Dedifferentiated amniotic fluid mesenchymal stem cell (primary cell): Measurements from ENCODE around the gene SPATA31D1.
"Not testable (repeated sequence)": the region's sequence is repeated elsewhere in the genome, so short reads cannot be mapped to it uniquely, and the experiment has no call there.

Experiments
- DNase-seq: peaks from one replicate; pipeline ENCODE4 v3.0.0-alpha.2; 2016; ENCODE audit errors: extremely low spot score

Gene SPATA31D1

DNA sequence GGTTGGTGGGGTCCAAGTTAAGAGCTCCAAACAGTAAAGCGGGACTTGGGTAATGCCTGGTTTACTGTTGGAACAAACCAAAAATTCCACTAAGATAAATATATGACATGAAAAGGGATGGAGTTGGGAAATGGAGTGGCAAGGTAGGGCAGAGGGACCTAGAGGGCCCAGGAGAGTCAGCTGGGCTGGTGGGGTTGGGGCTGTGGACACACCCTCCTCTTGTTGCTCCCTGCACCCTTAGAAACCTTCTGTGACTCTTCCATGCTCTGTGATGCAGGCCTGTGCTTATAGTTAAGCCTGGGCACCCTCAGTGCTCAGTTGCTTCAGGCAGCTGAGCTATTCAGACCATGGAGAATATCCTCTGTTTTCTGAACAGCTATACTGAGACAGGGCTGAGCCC, at the start of gene SPATA31D1:
TSS of gene SPATA31D1 (plus strand) at position 301 of the 400 bp plus-strand sequence. CDS start at position 348, 47 bp downstream.
- not testable (repeated sequence) for DNase-seq

DNA sequence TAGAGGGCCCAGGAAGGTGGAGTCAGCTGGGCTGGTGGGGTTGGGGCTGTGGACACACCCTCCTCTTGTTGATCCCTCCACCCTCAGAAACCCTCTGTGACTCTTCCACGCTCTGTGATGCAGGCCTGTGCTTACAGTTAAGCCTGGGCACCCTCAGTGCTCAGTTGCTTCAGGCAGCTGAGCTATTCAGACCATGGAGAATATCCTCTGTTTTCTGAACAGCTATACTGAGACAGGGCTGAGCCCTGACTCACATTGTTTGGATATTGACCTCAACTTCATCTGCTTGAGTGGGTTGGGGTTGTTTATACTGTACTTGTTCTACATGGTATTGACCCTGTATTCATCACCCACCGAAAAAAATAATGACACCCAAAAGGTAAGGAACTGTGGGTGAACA, 45.2 kb upstream of the SPATA31D1 start, which contains the start of gene SPATA31D3:
TSS of gene SPATA31D3 (plus strand) at position 108 of the 400 bp plus-strand sequence. CDS start at position 194, 86 bp downstream.
- DNase-seq = not testable (repeated sequence)

DNA sequence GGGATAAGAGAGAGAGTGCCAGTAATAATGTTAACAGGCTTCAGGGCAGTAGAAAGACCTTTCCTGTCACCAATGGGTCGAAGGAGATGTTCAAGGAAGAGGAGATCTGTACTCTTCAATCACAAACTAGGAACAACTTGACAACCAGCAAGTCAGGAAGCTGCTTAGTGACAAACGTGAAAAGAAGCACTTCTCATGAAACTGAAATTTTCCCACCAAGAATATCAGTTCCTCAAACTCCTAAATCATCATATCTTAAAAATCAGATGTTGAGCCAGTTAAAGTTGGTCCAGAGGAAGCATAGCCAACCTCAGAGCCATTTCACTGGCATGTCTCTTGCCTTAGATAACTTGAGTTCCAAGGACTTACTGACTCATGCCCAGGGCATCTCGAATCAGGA, 39.9 kb upstream of the SPATA31D1 start:
- not testable (repeated sequence) for DNase-seq

DNA sequence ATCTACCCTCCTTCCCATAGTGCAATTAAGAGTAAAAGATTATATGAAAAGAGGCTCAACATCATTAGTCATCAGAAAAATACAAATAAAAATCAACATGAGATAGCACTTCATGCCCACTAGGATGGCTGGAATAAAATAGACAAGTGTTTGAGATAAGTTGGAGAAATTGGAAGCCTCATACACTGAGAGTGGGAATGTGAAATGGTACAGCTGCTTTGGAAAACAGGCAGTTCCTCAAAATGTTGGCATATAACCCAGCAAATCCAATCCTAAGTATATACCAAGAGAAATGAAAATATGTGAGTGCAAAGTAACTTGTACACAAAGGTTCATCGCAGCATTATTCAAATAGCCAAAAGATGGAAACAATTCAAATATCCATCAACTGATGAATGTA, 35.5 kb upstream of the SPATA31D1 start:
- no peak for DNase-seq

- no peak for DNase-seq
Observed at GRCh38 chr9:81955625-81956024, 32.9 kb upstream of the SPATA31D1 start.

- DNase-seq = no peak
Observed at GRCh38 chr9:81964218-81965171, 24.1 kb upstream of the SPATA31D1 start.

DNA sequence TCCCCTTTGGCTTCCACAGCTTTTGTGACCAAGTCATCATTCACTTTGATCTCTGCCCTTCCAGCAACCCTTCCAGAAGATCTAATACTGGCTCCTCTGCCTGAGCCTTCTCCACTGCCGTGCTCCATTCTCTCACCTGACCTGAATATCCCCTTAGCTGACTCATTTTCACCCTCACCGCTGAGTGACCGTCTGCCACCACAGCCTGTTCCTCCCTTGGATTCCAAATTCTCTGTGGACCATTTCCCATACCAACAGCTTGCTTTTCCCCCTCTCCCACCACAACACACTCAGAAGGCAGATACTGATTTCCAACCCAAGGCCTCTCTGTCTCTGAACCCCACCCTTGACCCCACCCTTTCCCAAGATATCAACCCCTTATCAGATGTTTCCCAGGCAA, 20.5 kb upstream of the SPATA31D1 start:
- no peak for DNase-seq

- DNase-seq = no peak
Observed at GRCh38 chr9:81969971-81970370, 18.6 kb upstream of the SPATA31D1 start.

- DNase-seq = no peak
Observed at GRCh38 chr9:81971727-81972126, 16.8 kb upstream of the SPATA31D1 start.

DNA sequence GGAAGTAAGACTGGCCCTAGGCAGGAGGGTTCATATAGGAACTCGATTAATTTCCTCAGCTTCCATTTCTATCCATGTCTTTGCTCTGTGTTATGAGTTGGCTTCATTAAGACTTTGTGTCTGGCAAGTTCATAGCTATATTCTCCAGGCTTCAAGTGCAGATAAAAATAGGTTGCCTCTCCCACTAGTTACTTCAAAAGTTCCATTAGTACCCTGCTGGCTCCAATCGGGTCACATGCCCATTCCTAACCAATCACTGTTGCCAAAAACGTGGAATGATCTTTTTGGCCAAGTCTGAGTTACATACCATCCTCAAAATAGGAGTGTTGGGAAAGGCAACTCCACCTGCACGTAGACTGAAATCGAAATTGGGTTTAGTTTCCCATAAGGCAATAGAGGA, 13.8 kb upstream of the SPATA31D1 start:
- no peak for DNase-seq

- DNase-seq = no peak
Observed at GRCh38 chr9:81976351-81976750, 12.2 kb upstream of the SPATA31D1 start.

DNA sequence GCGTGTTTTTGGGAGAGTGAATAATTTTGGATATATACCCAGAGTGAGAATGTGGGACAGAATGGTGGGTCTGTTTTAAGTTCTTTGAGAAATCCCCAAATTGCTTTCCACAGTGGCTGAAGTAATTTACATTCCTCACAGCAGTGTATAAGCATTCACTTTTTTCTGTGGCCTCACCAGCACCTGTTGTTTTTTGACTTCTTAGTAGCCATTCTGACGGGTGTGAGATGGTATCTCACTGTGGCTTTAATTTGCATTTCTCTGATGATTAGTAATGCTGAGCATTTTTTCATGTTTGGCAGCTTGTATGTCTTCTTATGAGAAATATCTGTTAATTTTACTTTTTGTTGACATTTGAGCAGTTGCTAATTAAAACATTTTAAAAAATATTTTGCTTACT, 9.4 kb upstream of the SPATA31D1 start:
- DNase-seq = no peak

GRCh38 chr9:81980568-81980967, 8.0 kb upstream of the SPATA31D1 start:
- DNase-seq = no peak

GRCh38 chr9:81981883-81982282, 6.7 kb upstream of the SPATA31D1 start:
- no peak for DNase-seq

DNA sequence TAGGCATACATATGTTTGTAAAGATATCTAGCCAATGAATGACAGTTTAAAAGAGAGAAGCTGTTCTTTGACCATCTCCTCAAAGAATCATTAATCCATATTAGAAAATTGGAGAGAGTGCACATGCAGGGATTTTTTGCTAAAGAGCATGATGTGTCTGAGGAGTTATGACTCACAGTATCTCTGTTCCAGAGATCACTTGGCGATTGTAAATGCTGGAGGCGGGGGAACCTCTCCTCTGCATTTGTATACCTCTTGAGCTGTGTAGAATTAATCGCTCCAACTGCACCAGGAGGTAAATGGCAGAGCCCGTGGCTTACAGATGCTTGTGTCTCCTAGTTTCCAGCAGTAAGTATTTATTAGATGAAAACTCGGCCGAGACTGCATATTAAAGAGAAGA, 3.6 kb upstream of the SPATA31D1 start:
- no peak for DNase-seq

DNA sequence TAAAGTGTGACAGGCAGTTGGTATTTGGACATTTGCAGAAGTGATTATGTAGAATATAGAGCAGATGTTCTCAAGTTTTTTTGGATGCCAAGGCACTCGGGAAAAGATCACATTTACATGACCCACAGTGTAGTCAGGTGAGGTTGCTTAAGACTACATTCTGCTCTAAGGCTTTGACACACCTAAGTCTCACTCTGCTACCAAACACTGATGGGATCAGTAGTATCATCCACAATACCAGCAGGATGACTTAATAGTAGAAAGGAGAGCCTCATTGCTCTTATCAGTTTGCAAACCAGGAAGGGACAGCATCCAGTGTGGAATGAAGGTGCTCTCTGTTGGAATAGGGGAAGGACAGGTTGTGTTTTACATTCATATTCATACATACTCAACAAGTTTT, 2.5 kb upstream of the SPATA31D1 start:
- DNase-seq = no peak

DNA sequence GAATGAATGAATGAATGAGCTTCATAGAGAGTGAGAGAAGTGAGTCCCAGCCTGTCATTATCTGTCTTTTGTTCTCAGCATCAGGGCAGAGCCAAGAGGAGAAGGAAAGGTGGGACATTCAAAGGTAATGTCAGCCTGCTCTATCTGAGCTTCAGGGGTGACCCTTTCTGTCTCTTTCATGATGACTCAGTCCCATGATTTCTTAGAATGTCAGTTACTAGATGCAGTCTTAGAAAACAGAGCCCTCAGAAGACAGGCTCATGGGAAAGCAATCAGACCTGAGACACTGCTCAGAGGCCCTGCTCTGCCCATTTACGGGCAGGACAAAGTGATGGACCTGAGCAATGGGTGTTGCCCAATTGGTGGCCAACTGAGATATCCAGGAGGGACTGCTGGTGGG, 1.1 kb downstream of the SPATA31D1 start:
- DNase-seq = no peak

DNA sequence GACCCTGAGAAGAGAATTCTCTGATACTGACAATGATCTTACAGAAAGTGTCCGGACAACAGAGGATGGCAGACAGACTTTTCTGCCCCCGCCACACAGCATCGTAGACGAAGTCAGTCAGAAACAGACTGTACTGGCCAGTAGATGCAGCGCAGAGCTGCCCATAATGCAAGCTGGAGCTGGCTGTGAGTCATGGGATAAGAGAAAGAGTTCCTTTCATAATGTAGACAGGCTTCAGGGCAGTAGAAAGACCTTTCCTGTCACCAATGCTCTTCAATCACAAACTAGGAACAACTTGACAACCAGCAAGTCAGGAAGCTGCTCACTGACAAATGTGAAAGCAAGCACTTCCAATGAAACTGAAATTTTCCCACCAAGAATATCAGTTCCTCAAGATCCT, 5.1 kb downstream of the SPATA31D1 start:
- no peak for DNase-seq

DNA sequence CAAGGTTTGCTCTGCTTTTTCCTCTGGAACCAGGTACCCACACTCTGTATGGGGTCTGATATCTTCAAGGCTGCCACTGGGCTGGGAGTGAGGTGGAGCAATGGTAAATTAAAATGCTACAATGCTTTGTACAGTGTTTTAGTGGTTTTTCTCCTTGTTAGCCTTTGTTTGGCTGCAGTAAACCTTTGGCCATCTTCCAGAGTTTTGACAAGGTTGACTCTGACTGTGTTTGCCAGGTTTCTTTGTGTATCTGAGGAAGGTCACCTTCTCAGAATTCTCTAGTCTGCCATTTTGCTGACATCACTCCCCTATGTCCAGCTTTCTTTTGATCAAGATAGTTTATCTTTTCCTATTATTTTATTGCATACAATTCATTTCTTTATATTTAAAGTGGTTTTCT, 11.2 kb downstream of the SPATA31D1 start:
- no peak for DNase-seq

GRCh38 chr9:82010711-82011110, 22.1 kb downstream of the SPATA31D1 start:
- no peak for DNase-seq

DNA sequence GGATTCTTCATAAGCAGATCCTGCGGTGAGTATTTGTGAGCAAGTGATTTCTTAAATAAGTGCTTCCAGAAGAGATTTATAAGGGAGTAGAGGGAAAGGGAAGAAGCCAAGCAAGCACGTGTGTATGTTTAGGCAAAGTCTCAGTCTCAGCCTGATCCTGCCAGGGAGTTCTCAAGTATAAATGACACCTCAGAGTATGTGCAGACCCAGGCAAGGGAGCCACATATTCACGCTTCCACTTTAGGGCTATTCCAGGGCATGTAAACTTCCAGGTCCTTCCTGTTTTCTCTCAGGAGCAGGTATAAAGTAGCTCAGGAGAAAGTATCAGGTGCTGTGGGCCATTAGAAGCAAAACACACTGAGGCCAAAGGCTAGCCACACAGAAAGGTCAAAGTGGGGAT, 22.6 kb downstream of the SPATA31D1 start:
- no peak for DNase-seq

- DNase-seq = no peak
Observed at GRCh38 chr9:82012276-82012675, 23.7 kb downstream of the SPATA31D1 start.

GRCh38 chr9:82020331-82020730, 31.8 kb downstream of the SPATA31D1 start:
- no peak for DNase-seq
